Activated T-cell treated with anti-CD3 and anti-CD28 coated beads for 24 hours (primary cell): ENCODE results near the gene PATL1.

Experiments used
- DNase-seq: peaks from one replicate; pipeline ENCODE4 v3.0.0-alpha.2; 2020; ENCODE audit warnings: low read depth

The PATL1 gene

DNA sequence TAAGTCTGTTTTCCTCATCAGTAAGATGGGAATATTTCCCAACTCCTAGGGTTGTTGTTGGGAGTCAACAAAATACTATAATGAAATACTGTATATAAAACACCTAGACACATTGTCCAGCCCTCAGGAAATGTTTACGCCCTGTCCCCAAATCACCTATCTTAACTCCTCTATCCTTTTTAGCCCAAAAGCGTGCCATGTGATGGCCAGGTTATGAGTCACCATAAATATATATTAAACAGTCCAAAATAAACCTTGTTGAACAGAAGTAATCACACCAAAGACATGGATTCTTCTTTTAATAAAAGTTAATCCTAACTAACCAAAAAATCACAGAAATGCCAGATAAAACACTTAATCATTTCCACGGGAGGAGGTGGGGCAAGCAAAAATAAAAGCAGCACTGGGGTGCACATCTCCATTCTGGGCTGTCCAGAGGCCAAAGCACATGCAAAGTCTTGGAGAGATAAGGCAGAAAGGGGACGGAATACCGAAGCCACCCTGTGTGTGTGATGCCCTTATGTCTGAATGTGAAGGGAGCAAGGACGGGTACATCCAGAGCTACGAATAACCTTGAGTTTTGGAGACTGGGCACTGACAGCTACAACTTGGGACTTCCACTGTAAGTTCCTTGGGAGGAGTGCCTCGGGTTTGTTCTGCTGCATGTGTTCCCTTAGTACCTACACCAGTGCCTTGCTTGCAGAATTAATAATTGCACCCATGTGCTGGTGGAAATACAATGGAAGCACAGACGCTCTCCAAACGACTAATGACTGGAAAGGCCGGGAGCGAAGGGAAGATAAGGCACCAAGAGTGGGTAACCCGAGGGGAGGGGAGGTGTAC lies 54.3 kb downstream of the PATL1 start:
- DNase-seq: no peak

DNA sequence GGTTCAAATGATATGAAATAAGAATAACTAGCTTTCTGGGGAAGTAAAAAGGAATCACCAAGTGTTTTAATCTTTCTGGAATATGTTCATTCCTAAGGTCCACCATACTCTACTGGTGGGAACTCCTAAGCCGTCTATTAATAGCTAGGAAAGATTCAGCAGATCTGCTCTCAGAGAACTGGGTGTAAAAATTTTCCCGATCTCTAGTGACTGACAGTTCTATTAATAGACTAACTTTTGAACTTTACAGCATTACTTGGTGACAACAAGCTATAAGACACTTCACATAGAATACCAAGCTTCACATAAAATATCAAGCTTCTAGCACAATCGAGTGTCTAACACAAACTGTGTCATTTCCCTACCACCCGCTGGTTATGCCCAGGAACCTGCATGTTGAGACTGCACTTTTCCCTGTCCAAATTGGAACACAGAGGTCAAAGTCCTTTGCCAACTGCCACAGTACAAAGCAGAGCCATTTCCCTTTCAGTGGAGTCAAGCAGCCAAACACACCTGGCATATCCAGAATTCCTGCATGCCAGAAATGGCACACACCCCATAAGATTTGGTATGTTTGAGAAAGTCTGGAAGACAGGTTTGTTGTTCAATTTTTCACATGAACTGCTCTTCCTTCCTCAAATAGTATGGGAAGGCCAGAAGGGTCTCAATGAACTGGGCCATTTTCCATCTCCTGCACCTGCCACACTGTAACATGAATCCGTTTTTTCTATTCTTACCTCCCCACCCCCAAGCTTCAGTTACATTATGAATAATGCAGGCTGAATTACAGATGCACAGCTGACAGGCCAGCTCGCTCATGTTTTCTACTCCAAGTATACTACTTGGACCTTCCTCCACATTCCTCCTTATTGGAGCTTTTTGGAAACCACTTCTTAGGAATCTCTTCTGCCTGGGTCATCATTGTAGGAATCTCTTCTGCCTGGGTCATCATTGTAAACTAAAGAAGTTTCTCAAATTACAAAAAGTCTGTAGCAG lies 57.0 kb downstream of the PATL1 start:
- DNase-seq: no peak

DNA sequence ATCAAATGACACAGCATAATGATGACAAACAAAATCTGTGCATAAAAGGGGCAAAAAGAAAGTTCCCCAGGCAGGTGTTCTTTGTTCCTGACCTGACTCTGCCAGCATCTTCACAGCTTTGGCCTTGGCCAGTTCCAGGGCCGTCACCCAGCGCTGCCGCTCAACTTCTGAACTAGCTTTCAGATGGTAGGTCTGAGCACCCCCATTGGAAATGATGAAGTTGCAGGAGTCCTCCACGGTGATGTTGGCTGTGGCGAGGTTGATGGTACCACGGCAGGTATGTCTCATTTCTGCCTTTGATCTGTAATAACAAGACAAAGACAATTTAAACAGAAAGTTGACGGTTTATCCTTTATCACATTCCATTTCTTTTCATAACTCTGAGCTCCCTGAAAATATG lies 58.5 kb downstream of the PATL1 start:
- no peak for DNase-seq

DNA sequence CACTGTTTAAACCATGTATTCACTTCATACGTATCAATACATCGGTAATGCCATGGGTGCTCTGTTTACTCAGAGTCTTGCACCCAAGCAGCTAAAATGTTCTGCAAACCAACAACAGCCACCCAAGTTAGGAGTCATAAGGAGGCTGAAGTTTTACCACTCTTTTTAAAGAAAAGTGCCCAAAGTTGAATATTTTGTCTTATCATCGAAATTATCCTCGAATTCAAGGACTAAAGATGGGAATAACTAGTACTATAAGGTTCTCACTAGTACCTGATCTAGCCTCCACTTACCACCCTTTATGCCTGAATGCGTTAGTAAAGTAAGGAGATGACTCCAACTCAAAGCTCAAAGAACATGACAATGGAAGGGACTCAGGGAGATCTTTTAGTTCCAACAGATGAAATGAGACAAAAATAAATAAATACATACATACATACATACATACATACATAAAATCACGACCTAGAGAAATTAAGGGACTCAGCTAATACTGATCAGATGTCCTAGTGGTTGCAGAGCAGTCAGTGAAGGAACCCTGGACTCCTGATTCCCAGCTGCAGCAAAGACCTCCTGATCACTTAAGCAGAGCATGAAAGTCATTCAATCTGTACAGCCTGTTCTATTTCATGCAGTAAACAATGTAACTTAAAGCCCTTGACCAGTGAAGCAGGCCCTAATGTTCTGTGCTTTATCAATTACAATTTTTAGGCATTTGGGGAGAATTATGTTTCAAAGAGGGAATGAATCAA lies 61.0 kb downstream of the PATL1 start:
- no peak for DNase-seq

DNA sequence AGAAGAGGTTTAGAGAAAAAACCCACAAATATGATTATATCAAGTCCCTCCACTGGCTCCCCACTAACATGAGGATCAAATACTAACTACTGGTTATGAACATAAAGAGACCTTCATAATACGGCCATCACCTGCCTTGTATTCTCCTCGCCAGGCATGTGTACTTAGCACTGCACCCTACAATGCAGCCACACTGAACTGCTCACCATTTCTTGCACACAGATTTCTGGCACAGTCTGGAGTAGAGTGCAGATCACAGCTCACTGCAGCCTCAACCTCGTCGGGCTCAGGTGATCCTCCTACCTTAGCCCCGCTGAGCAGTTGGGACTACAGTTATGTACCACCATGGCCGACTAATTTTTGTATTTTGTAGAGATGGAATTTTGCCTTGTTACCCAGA lies 66.4 kb downstream of the PATL1 start:
- no peak for DNase-seq

DNA sequence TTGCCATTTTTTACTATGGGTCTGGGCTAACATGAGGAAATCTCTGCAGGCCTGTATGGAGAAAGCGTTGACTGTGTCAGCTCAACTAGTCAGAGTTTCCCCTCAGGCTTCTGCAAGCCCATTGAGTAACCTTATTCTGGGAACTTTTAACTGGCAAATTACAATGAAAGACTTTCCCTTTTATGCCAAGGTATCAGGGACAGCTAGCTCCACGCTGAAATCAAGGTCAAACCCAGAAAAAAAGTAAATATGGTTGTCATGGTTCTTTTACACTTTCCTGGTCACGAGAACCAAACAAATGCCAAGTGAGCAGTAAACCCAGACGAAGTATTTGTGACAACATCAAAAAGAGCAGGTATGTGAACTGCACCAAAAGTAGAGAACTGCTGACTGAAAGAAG lies 67.0 kb downstream of the PATL1 start:
- no peak for DNase-seq

DNA sequence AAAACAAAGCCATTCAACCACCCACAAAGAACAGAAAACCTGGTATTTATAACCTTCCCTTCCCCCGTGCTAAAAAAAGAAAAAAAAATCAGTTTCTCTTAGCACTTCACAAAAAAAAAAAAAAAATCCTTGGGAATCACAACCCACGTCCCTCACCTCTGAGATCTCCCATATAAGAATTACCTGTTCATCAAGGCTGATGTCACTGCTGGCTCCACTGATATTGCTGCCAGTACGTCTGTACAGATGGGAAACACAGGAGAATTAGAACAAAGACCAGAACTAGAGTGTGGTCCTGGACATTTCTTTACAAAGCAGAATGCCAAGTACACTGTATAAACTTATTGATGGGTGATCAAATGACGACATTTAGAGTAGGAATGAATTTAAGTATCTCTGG lies 68.2 kb downstream of the PATL1 start:
- no peak for DNase-seq

DNA sequence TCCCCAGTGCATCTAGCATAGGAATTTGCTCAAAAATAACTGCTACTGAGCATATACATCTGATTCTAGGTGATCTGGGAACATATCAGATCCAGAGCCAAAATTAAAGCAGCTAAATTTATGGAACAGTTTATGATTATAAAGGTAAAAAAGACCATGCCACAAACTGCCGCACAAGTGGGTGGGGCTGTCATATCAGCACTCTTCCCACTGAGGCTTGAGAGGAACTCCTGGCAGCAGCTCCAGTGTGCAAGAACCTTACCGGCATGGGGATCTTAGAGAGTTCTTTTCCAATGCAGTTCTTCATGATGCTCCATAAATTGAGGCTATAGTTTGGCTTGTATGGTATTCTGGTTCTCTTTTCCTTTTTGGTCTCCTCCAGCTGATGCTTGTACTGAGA lies 68.6 kb downstream of the PATL1 start:
- DNase-seq: no peak

DNA sequence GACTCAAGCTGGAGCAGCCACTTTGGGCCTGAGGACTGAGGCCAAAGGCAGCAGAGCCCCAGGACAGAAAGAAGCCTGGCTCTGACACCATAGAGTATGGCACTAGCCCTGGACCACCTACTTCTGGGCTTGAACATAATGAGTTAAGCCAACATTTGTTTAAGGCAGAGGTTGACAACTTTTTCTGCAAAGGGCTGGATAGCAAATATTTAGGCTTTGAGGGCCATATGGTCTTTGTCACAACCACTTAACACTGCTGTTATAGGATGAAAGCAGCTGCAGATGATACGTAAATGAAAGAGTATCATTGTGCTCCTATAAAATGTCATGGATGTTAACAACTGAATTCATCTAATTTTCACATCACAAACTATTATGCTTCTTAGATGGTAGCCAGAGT lies 69.9 kb downstream of the PATL1 start:
- no peak for DNase-seq
